ENCODE data around the gene GPR68.

Gene GPR68

DNA sequence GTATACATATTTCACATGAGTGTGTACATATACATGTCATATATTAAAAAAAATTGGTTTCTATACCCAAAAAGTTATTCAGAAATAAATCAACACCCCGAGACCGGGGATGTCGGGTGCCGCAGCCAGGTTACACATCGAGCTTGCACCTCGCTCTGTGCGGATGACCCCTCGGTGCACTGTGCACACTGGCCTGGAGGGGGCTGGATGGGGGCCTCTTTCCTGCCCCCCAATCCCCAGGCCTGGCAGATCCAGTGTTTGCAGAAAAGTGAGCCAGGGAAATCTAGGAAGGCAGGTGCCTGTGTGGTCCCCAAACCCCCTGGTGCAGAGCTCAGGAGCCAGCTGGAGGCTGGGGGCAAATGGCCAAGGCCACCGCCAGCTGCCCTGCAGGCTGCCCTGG, 27.1 kb upstream of the GPR68 start:
- no peaks in the 10 kb centered on the region for H3K79me2 ChIP-seq

DNA sequence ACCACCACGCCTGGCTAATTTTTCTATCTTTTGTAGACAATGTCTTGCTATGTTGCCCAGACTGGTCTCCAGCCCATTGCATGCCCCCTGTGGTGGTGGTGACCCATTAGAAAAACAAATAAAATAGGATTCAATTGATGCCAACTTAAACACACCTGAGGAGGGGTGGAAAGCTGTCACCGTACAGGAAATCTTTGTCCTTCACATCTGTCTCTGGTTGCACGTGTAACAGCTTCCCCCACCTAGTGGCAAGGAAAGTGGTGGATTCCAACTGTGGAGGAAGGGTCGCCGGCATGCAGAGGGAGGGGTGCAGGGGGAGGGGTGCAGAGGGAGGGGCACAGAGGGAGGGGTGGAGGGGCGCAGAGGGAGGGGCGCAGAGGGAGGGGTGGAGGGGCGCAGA, 26.1 kb upstream of the GPR68 start:
- H3K9me3 ChIP-seq (ENCODE audit: control insufficient read depth, low read length): no peaks in the 10 kb centered on the region
- no peak overlapping the region for H2AFZ ChIP-seq
- no peak overlapping the region for H3K4me2 ChIP-seq (ENCODE audit: low read length)
- no peak overlapping the region for H3K4me3 ChIP-seq (ENCODE audit: low read depth, low read length)
- H3K27ac ChIP-seq: no peak overlapping the region
- H3K36me3 ChIP-seq (ENCODE audit: control insufficient read depth, insufficient read depth, low read length): no peaks in the 10 kb centered on the region
- no peaks in the 10 kb centered on the region for H3K27me3 ChIP-seq (ENCODE audit: control insufficient read depth, insufficient read depth, low read length)
- no peak overlapping the region for H3K9ac ChIP-seq
- H3K79me2 ChIP-seq: no peaks in the 10 kb centered on the region
- peaks cover 17% of the 10 kb centered on the region for H3K4me1 ChIP-seq
- TF ChIP-seq, protein P1, sequence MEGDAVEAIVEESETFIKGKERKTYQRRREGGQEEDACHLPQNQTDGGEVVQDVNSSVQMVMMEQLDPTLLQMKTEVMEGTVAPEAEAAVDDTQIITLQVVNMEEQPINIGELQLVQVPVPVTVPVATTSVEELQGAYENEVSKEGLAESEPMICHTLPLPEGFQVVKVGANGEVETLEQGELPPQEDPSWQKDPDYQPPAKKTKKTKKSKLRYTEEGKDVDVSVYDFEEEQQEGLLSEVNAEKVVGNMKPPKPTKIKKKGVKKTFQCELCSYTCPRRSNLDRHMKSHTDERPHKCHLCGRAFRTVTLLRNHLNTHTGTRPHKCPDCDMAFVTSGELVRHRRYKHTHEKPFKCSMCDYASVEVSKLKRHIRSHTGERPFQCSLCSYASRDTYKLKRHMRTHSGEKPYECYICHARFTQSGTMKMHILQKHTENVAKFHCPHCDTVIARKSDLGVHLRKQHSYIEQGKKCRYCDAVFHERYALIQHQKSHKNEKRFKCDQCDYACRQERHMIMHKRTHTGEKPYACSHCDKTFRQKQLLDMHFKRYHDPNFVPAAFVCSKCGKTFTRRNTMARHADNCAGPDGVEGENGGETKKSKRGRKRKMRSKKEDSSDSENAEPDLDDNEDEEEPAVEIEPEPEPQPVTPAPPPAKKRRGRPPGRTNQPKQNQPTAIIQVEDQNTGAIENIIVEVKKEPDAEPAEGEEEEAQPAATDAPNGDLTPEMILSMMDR (IDR thresholded peaks at IDR 0.05): no peak

More for the DNA sequence above, 27.1 kb upstream of the GPR68 start:
- Histone ChIP-seq H3K36me3 (ENCODE audit: control insufficient read depth, insufficient read depth, low read length) (no peaks in the 10 kb centered on the region), H3K9ac (no peak overlapping the region), H3K9me3 (ENCODE audit: control insufficient read depth, low read length) (no peaks in the 10 kb centered on the region), H3K27me3 (ENCODE audit: control insufficient read depth, insufficient read depth, low read length) (no peaks in the 10 kb centered on the region), H3K4me3 (ENCODE audit: low read depth, low read length) (no peak overlapping the region), H2AFZ (no peak overlapping the region), H3K4me2 (ENCODE audit: low read length) (no peak overlapping the region), H3K27ac (no peak overlapping the region), H3K4me1 (peaks cover 17% of the 10 kb centered on the region)
- TF ChIP-seq, protein P1 (IDR thresholded peaks at IDR 0.05): no peak

DNA sequence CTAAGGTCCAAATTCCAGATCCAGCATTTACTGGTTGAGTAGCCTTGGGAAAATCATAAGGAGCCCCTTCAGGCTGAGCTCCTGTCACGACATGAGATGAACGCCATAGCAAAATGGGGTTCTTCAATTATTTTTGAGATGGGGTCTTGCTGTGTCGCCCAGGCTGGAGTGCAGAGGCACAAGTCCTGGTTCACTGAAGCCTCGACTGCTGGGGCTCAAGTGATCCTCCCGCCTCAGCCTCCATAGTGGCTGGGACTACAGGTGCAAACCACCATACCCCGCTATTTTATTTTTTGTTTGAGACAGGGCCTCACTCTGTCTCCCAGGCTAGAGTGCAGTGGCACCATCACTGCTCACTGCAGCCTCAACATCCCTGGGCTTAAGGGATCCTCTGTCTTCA, 25.7 kb upstream of the GPR68 start:
- Histone ChIP-seq H3K9me3 (ENCODE audit: control insufficient read depth, low read length) (no peaks in the 10 kb centered on the region), H3K9ac (no peak overlapping the region), H3K4me1 (peaks cover 17% of the 10 kb centered on the region), H3K27ac (peak overlapping the region; percentile 81), H3K4me3 (ENCODE audit: low read depth, low read length) (no peak overlapping the region), H3K79me2 (no peaks in the 10 kb centered on the region), H3K36me3 (ENCODE audit: control insufficient read depth, insufficient read depth, low read length) (no peaks in the 10 kb centered on the region), H3K27me3 (ENCODE audit: control insufficient read depth, insufficient read depth, low read length) (no peaks in the 10 kb centered on the region), H2AFZ (peak overlapping the region; percentile 85), H3K4me2 (ENCODE audit: low read length) (no peak overlapping the region)
- TF ChIP-seq, protein P1 (IDR thresholded peaks at IDR 0.05): no peak

DNA sequence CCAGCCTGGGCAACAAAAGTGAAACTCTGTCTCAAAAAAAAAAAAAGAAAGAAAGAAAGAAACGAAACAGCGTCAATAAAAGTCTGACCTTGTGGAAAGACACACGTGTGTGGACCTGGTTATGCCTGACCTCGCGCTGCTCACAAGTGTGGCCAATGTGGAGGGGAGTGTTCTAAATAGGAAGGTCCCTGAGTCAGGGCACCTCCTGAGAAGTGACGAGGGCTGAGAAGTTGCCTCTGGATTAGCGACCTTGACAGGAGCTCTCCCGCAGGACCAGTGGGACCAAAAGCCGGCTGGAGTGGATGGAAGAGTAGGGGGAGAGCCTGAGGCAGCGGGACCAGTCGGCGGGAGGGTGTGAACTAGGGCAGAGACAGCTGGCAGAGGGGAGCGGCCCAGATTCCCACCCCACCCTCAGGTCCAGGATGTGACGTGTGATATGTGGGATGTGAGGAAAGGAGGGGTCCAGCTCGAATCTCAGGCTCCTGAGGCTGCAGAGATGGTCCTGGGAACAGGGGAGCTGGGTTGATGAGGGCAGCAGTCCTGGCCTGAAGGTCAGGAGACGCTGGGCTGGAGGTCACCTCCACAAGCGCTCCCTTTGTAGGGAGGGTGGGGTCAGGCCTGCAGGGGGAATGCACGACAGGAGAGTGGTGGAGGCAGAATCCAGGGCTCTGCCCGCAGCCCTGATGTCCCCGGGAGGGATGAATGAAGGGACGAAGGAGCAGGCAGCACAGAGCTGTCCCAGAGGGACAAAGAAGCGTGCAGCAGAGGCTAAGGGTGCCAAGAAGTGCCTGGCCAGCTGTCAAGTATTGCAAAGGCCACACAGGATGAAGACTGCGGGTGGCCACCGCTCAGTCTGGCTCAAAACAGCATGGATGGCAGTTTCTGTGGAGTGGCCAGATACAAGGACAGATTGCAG, 24.8 kb upstream of the GPR68 start:
- Histone ChIP-seq H2AFZ (peak overlapping the region; percentile 85), H3K9me3 (ENCODE audit: control insufficient read depth, low read length) (no peaks in the 10 kb centered on the region), H3K9ac (no peak overlapping the region), H3K36me3 (ENCODE audit: control insufficient read depth, insufficient read depth, low read length) (no peaks in the 10 kb centered on the region), H3K4me1 (peaks cover 17% of the 10 kb centered on the region), H3K4me3 (ENCODE audit: low read depth, low read length) (no peak overlapping the region), H3K27ac (peak overlapping the region; percentile 81), H3K4me2 (ENCODE audit: low read length) (peak overlapping the region; percentile 41), H3K27me3 (ENCODE audit: control insufficient read depth, insufficient read depth, low read length) (no peaks in the 10 kb centered on the region), H3K79me2 (no peaks in the 10 kb centered on the region)
- TF ChIP-seq, protein P1 (IDR thresholded peaks at IDR 0.05): no peak

All from parathyroid adenoma (tissue), 2 donors.